Hippocampal formation (tissue), 2 donors: ENCODE results near the gene COL6A2.
"Not testable (repeated sequence)": the region's sequence is repeated elsewhere in the genome, so short reads cannot be mapped to it uniquely, and the experiment has no call there.

Source experiments
- DNase-seq, 2 donors: peaks; one replicate each; lab custom pipeline; 2025; lab: John Stamatoyannopoulos, UW

The COL6A2 gene

GRCh38 chr21:46079352-46080170, 18.4 kb upstream of the COL6A2 start:
- no peak for DNase-seq

DNA sequence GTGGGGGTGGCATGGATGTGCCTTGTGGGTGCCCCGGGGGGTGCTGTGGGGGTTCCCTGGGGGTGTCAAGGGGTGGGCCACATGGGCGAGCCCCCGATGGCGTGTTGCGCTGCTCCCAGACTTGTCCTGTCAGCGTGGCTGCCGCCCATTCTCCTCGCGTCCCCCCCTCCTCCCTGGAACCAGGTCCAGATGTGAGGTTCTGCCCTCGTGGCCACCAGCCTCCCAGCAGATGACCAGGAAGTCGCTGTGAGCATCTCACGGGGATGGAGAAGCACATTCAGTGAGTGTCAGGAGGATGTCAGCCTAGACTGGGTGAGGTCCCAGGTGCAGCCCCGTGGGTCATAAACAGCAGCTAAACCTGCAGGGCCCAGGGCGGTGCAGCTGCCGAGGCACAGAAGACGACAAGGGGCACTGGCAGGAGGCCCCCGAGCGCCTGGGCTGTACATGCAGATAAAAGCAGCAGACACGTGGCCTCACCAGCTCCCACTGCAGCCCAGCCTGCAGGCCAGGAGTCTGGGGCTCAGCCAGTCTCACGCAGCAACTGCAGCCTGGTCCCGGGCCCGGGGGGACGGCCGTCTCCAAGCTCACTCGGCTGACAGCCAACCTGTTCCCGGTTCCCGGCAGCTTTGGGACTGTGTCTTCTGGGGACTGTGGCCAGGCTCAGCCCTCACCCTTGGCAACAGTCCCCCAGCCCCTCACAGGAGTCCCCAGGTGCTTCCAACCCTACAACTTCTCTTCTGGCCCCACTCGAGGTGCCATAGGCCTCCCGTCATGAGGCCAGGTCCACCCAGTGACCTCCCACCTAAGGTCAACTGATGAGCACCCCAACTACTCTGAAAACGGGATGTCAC, 17.5 kb upstream of the COL6A2 start:
- peak in 1 of 2 donors; percentile 6 for DNase-seq

DNA sequence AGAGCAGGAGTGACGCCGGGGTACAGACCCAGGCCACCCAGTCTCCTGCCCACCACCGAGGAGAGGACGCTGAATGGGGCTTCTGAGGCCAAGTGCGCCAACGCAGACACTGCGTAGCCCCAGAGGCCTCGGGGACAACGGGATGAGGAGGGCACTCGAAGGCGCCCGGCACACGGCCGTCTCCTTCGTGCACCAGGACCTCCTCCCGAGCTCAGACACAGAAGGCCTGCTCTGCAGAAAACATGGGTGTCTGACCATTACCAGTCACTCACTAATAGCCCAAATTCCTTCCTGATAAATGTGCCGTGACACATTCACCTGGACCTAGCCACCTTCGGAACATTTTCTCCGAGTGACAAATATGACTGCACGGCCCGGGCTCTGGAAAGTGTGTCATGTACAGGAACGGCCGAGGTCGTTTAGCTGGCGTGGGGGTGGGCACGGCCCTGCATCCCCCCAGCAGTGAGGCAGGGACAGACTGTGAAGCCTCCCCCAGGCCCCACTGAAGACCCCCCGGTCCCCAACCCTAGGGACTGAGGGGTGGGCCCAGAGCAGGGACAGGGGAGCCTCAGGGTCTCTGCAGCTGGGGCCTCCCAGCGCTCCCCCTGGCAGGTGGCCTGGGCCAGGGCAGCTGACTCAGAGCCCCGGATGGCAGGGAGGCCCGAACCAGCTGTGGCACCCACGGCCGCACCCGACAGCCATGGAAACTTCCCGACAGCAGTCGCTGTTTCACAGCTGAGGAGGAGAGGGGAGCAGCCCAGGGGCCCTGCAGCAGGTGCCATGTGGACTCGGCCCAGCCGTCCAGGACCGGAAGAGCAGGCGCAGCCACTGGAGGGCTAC, 16.7 kb upstream of the COL6A2 start:
- no peak for DNase-seq

GRCh38 chr21:46081862-46082712, 15.8 kb upstream of the COL6A2 start:
- DNase-seq, result no peak

DNA sequence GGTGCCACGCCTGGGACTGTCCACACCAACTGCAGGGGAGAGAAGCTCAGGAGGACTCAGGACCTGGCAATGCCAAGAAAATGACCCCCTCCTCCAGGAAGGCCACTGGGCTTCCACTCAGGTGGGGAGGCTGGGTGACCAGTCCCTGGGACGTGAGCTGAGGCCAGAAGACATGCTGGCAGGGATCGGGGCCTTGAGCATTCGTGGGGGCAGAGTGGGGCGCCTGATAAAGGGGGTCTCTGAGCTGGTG, 15.3 kb upstream of the COL6A2 start:
- no peak for DNase-seq

- DNase-seq, result no peak
Measured at GRCh38 chr21:46082963-46083790, 14.7 kb upstream of the COL6A2 start.

DNA sequence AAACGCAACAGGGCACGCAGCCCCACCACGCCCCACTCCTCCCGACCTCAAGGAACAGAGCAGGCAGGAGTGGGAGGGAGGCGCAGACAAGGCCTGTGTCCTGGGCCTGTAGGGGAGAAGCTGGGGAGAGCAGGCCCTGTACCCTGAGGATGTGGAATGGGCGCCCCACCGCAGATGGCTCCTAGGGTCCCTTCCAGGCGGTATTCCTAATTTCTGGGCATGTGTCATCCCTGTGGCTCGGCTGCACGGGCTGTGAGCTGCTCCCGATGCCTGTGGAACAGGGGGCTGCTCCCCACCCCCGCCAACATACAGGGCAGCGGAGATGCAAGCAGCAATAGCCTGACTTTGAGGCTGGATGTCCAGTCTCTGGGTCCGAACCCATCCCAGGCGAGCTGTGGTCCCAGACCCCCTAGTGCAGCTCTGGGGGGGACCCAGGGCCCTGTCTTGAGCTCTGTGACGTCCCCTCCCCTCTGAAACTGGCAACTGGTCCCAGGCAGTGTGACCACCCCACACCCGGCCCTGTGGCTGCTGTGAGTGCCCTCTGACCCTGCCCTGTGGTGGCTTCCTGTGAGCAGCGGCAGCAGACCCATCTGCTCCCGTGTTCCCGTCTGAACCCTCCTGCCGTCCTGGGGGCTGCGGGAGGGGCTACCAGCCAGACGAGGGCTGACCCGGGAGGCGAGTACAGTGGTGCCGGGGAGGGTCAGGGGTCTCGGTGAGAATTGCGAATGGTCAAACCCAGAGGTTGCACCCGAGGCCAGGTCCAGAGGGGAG, 13.9 kb upstream of the COL6A2 start:
- no peak for DNase-seq

GRCh38 chr21:46084709-46085108, 13.2 kb upstream of the COL6A2 start:
- DNase-seq, result no peak

DNA sequence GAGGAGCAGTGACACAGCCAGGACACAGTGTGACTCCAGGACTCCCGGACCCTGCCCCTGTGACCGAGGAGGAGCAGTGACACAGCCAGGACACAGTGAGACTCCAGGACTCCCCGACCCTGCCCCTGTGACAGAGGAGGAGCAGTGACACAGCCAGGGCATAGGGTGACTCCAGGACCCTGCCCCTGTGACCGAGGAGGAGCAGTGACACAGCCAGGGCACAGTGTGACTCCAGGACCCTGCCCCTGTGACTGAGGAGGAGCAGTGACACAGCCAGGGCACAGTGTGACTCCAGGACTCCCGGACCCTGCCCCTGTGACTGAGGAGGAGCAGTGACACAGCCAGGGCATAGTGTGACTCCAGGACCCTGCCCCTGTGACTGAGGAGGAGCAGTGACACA, 12.7 kb upstream of the COL6A2 start:
- DNase-seq, result not testable (repeated sequence)

GRCh38 chr21:46087641-46088040, 10.3 kb upstream of the COL6A2 start:
- no peak for DNase-seq

DNA sequence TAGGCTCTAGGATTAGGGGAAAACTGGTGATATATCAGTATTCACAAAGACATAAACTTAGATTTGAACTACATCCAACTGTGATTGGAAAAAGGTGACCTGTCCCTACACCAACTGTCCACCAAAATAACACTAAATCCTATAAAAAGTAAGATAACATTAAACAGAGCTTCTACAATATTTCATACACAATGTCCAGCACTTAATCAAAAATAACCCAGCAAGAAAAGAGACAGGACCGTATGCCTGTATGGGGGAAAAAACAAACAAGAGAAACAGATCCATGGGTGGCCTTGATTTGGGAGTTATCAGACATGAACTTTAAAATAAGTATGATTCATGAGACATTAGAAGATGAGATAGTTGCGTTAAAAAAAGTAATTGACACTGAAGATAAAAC, 9.7 kb upstream of the COL6A2 start:
- no peak for DNase-seq

DNA sequence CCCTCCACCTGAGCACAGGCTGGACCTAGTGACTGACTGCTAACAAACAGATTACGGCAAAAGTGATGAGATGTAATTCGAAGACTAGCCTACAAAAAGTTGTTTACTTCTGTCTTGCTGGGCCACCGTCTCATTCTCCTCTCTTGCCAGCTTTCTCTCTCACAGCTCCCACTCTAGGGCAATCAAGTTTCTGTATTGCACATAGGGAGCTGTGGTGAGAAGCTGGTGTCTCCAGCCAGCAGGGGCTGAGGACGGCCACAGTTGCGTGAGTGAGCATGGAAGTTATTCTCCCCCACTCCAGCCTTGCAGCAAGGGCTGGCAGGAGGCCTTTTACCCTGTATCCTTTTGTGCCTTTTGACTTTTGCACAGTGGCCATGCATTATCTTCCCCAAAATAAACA, 8.6 kb upstream of the COL6A2 start:
- DNase-seq, result no peak

DNA sequence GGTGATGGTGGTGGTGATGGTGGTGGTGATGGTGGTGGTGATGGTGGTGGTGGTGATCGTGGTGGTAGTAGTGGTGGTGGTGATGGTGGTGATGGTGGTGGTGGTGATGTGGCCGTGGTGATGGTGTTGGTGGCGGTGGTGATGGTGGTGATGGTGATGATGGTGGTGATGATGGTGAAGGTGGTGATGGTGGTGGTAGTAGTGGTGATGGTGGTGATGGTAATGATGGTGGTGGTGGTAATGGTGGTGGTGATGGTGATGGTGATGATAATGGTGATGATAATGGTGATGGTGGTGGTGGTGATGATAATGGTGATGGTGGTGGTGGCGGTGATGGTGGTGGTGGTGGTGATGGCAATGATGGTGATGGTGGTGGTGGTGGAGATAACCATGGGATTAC, 6.8 kb upstream of the COL6A2 start:
- no peak for DNase-seq

- no peak for DNase-seq
Measured at GRCh38 chr21:46091631-46092025, 6.3 kb upstream of the COL6A2 start.

DNA sequence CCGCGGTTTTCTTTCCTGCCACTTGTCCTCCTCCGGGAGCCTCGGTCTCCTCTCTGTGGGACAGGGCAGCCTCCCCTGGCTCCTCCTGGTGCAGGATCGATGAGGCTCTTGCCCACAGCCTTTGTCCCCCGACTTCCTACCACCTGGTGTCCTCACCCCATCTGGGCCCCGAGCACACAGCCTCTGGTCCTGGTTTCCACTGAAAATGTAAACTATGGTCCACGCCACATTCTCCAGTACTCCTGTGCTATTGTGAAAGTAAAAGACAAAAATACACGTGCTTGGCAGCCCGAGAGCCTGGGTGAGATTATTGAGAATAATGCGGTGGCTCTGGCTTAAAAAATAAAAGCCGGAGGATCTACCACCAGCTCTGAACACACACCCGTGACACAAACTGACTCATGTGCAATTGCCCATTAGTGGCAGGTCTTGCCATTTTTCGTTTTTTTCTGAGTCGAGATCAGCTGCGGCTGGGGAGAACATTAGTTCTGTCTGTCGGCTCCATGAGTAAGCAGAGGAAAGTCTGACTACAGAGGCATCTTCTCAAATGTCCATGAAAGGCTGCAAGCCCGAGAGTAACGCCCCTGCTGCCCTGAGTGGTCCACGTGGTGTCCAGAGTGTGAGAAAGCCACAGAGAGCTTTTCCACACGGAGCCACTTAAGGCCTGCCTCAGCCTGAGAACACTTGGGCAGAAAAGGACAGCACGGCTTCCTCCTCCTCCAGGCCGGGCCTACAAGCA, 5.7 kb upstream of the COL6A2 start:
- no peak for DNase-seq

DNA sequence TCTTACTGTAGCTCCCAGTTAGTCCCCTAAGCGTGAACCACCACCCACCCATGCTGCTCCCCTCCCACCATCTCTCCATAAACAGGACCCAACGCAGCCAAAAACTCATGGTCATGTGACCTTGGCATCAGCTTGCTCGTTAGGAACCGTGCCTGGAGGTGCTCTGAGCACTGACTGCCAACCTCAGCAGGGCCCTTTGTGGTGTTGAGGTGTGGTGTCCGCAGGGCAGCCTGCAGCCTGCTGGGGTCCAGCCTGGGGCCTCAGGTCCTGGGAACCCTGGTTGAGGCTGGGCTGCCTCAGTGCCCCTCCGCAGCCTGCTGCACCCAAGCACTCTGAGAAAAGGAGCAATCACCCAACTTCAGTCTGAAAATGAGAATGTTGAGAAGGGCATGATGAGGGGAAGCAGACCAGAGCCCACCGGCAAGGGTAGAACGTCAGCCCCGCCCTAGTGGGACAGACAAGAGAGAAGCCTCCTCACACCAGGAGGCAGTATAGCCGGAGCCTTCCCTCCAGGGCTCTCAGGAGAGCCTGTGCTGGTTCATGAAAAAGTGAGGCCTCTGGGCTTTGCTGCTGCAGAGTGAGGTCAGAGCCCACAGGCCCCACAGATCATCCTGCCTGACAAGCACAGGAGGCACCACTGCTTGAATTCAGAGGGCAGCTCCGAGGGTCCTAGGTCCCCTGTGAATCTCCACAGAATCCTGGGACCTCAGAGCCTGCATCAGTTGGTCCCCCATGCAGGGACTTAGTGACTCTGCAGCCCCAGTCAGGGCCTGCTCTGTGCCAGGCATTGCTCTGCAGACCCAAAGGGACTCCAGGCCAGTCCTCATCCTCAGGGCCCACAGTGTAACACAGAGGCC, 4.9 kb upstream of the COL6A2 start:
- DNase-seq, result no peak

GRCh38 chr21:46093668-46094400, 4.1 kb upstream of the COL6A2 start:
- no peak for DNase-seq
